ENCODE measurements around the gene LOXHD1.

Gene LOXHD1

DNA sequence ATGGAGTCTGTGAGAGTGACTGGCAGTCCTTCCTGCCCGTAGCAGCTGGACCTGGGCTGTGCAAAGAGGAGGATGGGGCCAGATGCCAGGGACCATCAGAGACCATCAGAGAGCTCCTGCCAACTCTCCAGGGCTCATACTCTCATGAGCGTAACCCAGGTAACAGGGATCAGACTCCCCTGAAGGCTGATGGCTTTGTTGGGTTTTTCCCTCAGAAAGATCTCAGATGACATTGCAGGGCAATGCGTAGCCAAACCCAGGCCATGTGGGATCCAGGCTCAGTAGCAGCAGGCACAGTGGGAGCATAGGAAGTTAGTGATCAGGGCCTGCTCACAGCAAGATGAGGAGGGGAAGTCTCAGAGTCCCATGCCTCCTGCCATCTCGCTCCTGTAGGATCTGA lies 218.0 kb downstream of the LOXHD1 start:
- Histone ChIP-seq H3K27ac (replicated peaks) (no peak overlapping the region), H3K27me3 (ENCODE audit: insufficient read depth, poor library complexity, severe bottlenecking) (no peaks in the 10 kb centered on the region), H3K4me3 (replicated peaks; ENCODE audit: insufficient read depth, low read length) (no peak overlapping the region)
- no peak for TF ChIP-seq GABPA (IDR thresholded peaks at IDR 0.05; ENCODE audit: low read depth)
- DNase-seq (ENCODE audit: low read depth in 1 of 2, low spot score in 1 of 2) = no peak

DNA sequence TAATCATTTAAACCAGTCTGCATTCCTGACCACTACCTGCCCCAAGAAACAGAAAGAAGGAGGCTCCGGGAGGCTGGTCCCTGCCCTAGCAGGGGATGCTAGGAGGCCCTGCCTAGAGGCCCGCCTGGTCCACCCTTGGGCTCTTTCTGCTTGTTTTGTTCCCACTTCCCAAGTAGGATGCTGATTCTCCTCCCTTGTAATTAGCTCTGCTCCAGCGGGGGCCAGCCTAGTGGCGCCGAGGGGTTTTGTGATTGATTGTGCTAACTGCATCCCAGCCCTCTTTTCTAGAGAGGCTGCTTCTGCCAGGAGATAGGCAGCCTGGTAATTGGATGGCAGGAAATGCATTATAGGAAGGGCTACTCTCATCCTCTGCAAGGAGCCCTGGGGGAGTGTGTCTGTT lies 220.0 kb downstream of the LOXHD1 start:
- no peak for DNase-seq (ENCODE audit: low read depth in 1 of 2, low spot score in 1 of 2)
- TF ChIP-seq GABPA (IDR thresholded peaks at IDR 0.05; ENCODE audit: low read depth) (no peak), POLR2AphosphoS5 (IDR thresholded peaks at IDR 0.05; ENCODE audit: low read depth) (no peak), SPI1 (IDR thresholded peaks at IDR 0.05; ENCODE audit: borderline replicate concordance, low read depth) (no peak)
- TF ChIP-seq, protein P1, sequence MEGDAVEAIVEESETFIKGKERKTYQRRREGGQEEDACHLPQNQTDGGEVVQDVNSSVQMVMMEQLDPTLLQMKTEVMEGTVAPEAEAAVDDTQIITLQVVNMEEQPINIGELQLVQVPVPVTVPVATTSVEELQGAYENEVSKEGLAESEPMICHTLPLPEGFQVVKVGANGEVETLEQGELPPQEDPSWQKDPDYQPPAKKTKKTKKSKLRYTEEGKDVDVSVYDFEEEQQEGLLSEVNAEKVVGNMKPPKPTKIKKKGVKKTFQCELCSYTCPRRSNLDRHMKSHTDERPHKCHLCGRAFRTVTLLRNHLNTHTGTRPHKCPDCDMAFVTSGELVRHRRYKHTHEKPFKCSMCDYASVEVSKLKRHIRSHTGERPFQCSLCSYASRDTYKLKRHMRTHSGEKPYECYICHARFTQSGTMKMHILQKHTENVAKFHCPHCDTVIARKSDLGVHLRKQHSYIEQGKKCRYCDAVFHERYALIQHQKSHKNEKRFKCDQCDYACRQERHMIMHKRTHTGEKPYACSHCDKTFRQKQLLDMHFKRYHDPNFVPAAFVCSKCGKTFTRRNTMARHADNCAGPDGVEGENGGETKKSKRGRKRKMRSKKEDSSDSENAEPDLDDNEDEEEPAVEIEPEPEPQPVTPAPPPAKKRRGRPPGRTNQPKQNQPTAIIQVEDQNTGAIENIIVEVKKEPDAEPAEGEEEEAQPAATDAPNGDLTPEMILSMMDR (IDR thresholded peaks at IDR 0.05; ENCODE audit: insufficient read depth, low read length) = no peak
- TF ChIP-seq, protein P2, sequence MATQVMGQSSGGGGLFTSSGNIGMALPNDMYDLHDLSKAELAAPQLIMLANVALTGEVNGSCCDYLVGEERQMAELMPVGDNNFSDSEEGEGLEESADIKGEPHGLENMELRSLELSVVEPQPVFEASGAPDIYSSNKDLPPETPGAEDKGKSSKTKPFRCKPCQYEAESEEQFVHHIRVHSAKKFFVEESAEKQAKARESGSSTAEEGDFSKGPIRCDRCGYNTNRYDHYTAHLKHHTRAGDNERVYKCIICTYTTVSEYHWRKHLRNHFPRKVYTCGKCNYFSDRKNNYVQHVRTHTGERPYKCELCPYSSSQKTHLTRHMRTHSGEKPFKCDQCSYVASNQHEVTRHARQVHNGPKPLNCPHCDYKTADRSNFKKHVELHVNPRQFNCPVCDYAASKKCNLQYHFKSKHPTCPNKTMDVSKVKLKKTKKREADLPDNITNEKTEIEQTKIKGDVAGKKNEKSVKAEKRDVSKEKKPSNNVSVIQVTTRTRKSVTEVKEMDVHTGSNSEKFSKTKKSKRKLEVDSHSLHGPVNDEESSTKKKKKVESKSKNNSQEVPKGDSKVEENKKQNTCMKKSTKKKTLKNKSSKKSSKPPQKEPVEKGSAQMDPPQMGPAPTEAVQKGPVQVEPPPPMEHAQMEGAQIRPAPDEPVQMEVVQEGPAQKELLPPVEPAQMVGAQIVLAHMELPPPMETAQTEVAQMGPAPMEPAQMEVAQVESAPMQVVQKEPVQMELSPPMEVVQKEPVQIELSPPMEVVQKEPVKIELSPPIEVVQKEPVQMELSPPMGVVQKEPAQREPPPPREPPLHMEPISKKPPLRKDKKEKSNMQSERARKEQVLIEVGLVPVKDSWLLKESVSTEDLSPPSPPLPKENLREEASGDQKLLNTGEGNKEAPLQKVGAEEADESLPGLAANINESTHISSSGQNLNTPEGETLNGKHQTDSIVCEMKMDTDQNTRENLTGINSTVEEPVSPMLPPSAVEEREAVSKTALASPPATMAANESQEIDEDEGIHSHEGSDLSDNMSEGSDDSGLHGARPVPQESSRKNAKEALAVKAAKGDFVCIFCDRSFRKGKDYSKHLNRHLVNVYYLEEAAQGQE (IDR thresholded peaks at IDR 0.05; ENCODE audit: insufficient replicate concordance, low read depth) = no peak
- Histone ChIP-seq H3K27me3 (ENCODE audit: insufficient read depth, poor library complexity, severe bottlenecking) (no peaks in the 10 kb centered on the region), H3K27ac (replicated peaks) (no peak overlapping the region), H3K4me3 (replicated peaks; ENCODE audit: insufficient read depth, low read length) (no peak overlapping the region)

DNA sequence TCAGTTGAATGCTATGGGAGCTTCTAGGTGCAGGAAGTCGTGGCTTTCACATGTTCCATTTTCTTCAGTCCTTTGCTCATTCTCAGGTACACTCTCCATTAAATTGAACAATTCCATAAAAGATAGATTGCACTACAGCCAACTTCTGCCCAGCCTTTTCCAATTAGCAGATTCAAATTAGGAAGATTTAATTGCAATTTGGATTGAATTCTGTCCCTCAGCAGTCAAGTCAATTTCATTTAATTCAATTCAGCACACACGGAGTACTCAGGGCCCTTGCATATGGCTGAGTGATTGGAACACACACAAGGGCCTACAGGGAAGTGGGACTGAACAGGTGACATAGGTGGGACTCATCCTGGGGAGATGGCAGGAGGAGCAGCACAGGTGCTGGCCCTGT lies 220.4 kb downstream of the LOXHD1 start:
- Histone ChIP-seq H3K27ac (replicated peaks) (no peak overlapping the region), H3K27me3 (ENCODE audit: insufficient read depth, poor library complexity, severe bottlenecking) (no peaks in the 10 kb centered on the region), H3K4me3 (replicated peaks; ENCODE audit: insufficient read depth, low read length) (no peak overlapping the region)
- TF ChIP-seq, protein P1 (IDR thresholded peaks at IDR 0.05; ENCODE audit: insufficient read depth, low read length) = no peak
- TF ChIP-seq GABPA (IDR thresholded peaks at IDR 0.05; ENCODE audit: low read depth) (no peak), SPI1 (IDR thresholded peaks at IDR 0.05; ENCODE audit: borderline replicate concordance, low read depth) (no peak), POLR2AphosphoS5 (IDR thresholded peaks at IDR 0.05; ENCODE audit: low read depth) (no peak)
- TF ChIP-seq, protein P2 (IDR thresholded peaks at IDR 0.05; ENCODE audit: insufficient replicate concordance, low read depth) = no peak
- DNase-seq (ENCODE audit: low read depth in 1 of 2, low spot score in 1 of 2) = no peak

DNA sequence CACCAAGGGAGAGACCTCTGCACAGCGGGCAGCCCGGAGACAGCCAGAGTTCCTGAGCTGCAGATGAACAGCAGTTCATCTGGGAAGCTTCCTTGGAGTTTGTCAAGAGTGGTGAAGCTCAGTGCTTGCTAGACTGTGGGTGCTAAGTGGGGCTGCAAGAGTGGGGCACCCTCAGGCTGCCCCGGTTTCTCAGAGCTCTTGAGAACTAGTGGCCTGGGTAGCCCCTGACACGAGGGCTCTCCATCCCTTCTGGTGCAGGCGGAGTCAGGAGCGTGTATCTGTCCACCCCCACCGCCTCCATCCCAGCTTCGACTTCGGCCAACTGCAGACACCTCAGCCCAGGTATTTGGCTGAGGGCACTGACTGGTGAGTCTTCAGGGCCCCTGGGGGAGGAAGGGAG lies 222.0 kb downstream of the LOXHD1 start:
- Histone ChIP-seq H3K4me3 (replicated peaks; ENCODE audit: insufficient read depth, low read length) (no peak overlapping the region), H3K27me3 (ENCODE audit: insufficient read depth, poor library complexity, severe bottlenecking) (no peaks in the 10 kb centered on the region), H3K27ac (replicated peaks) (no peak overlapping the region)
- no peak for DNase-seq (ENCODE audit: low read depth in 1 of 2, low spot score in 1 of 2)
- TF ChIP-seq, protein P2 (IDR thresholded peaks at IDR 0.05; ENCODE audit: insufficient replicate concordance, low read depth) = no peak
- TF ChIP-seq SPI1 (IDR thresholded peaks at IDR 0.05; ENCODE audit: borderline replicate concordance, low read depth) = no peak
